ENCODE results near the gene ADAR.

DNA sequence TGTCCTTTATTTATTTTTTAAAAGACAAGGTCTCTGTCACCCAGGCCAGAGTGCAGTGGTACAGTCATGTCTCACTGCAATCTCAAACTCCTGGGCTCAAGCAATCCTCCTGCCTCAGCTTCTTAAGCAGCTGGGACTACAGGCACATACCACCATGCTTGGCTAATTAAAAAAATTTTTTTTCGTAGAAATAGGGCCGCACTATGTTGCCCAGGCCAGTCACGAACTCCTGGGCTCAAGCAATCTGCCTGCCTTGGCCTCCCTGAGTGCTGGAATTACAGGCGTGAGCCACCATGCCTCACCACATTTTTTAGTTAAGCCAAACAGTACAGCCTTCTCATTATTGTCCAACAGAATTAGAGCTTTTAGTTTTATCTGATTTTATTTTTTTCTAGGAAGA is 7.4 kb upstream of the ADAR start:
- TF ChIP-seq POLR2A (IDR thresholded peaks at IDR 0.05) (no peak), CTCF (IDR thresholded peaks at IDR 0.05) (no peak)
